Activated T-cell treated with anti-CD3 and anti-CD28 coated beads for 48 hours (primary cell): Measurements from ENCODE around the gene CNR1.

Source experiments
- DNase-seq: peaks from one replicate; pipeline ENCODE4 v3.0.0-alpha.2; 2020; ENCODE audit warnings: low read depth

Gene CNR1

GRCh38 chr6:88143421-88144157, 22.6 kb downstream of the CNR1 start:
- DNase-seq, result no peak

- DNase-seq, result no peak
These were observed 23.9 kb downstream of the CNR1 start for GRCh38 chr6:88142297-88142668.

GRCh38 chr6:88141561-88142296, 24.4 kb downstream of the CNR1 start:
- DNase-seq, result no peak

- no peak for DNase-seq
These were observed 28.2 kb downstream of the CNR1 start for GRCh38 chr6:88137915-88138314.

- DNase-seq, result no peak
These were observed 30.5 kb downstream of the CNR1 start for GRCh38 chr6:88135578-88136114.

GRCh38 chr6:88134575-88134974, 31.6 kb downstream of the CNR1 start:
- DNase-seq, result no peak

GRCh38 chr6:88133718-88134117, 32.4 kb downstream of the CNR1 start:
- no peak for DNase-seq

GRCh38 chr6:88124925-88125557, 41.1 kb downstream of the CNR1 start:
- no peak for DNase-seq

- no peak for DNase-seq
These were observed 45.5 kb downstream of the CNR1 start for GRCh38 chr6:88120635-88121034.

- no peak for DNase-seq
These were observed 46.4 kb downstream of the CNR1 start for GRCh38 chr6:88119769-88120168.

GRCh38 chr6:88116276-88116675, 49.9 kb downstream of the CNR1 start:
- no peak for DNase-seq

- no peak for DNase-seq
These were observed 50.8 kb downstream of the CNR1 start for GRCh38 chr6:88115307-88115706.

GRCh38 chr6:88114838-88115237, 51.3 kb downstream of the CNR1 start:
- DNase-seq, result no peak

- DNase-seq, result no peak
These were observed 54.2 kb downstream of the CNR1 start for GRCh38 chr6:88111991-88112390.

GRCh38 chr6:88107241-88107640, 58.9 kb downstream of the CNR1 start:
- DNase-seq, result no peak

- DNase-seq, result no peak
These were observed 60.3 kb downstream of the CNR1 start for GRCh38 chr6:88105741-88106340.
